WTC11 (cell line): ENCODE data around the gene CARD19.

Source experiments
- ATF2 ChIP-seq: sonication (generic); formaldehyde crosslinking; IDR thresholded peaks from 2 replicates; pipeline ENCODE4 v1.8.1; 2022; ENCODE audit warnings: low read depth, missing genetic modification reagents, borderline replicate concordance
- CTCF ChIP-seq: fragments of 200-600 bp; IDR thresholded peaks from 2 replicates; pipeline ENCODE4 v1.8.0; 2022; ENCODE audit warnings: antibody characterized with exemption
- E2F1 ChIP-seq: sonication (generic); formaldehyde crosslinking; IDR thresholded peaks from 2 replicates; pipeline ENCODE4 v1.8.0; 2022; ENCODE audit warnings: mild to moderate bottlenecking, missing genetic modification reagents
- FOXP1 ChIP-seq: sonication (generic); formaldehyde crosslinking; IDR thresholded peaks from 2 replicates; pipeline ENCODE4 v1.8.0; 2022; ENCODE audit warnings: missing genetic modification reagents, mild to moderate bottlenecking, moderate library complexity, borderline replicate concordance
- PRDM15 ChIP-seq: sonication (generic); formaldehyde crosslinking; IDR thresholded peaks from 2 replicates; pipeline ENCODE4 v1.8.0; 2022; ENCODE audit warnings: missing genetic modification reagents
- TEAD1 ChIP-seq: sonication (generic); formaldehyde crosslinking; IDR thresholded peaks from 2 replicates; pipeline ENCODE4 v1.8.0; 2022; ENCODE audit warnings: mild to moderate bottlenecking, missing genetic modification reagents
- TEAD4 ChIP-seq: sonication (generic); formaldehyde crosslinking; IDR thresholded peaks from 2 replicates; pipeline ENCODE4 v1.8.0; 2022; ENCODE audit warnings: mild to moderate bottlenecking, missing genetic modification reagents
- USF2 ChIP-seq: sonication (generic); formaldehyde crosslinking; IDR thresholded peaks from 2 replicates; pipeline ENCODE4 v1.8.1; 2023; ENCODE audit warnings: mild to moderate bottlenecking, missing genetic modification reagents, moderate library complexity
- ZNF263 ChIP-seq: sonication (generic); formaldehyde crosslinking; IDR thresholded peaks from 2 replicates; pipeline ENCODE4 v1.8.1; 2022; ENCODE audit warnings: low read depth, mild to moderate bottlenecking, moderate library complexity, missing genetic modification reagents
- TF ChIP-seq, protein P1 (sequence below): sonication (generic); formaldehyde crosslinking; IDR thresholded peaks from 2 replicates; pipeline ENCODE4 v1.8.1; 2023; ENCODE audit warnings: mild to moderate bottlenecking, missing genetic modification reagents
- TF ChIP-seq, protein P2 (sequence below): sonication (generic); formaldehyde crosslinking; IDR thresholded peaks from 2 replicates; pipeline ENCODE4 v1.8.1; 2022; ENCODE audit warnings: mild to moderate bottlenecking, moderate library complexity, missing genetic modification reagents

- TF ChIP-seq, protein P1, sequence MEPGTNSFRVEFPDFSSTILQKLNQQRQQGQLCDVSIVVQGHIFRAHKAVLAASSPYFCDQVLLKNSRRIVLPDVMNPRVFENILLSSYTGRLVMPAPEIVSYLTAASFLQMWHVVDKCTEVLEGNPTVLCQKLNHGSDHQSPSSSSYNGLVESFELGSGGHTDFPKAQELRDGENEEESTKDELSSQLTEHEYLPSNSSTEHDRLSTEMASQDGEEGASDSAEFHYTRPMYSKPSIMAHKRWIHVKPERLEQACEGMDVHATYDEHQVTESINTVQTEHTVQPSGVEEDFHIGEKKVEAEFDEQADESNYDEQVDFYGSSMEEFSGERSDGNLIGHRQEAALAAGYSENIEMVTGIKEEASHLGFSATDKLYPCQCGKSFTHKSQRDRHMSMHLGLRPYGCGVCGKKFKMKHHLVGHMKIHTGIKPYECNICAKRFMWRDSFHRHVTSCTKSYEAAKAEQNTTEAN (CRISPR knock-in tag): no peak
- TF ChIP-seq CTCF: no peak
- TF ChIP-seq TEAD4 (CRISPR knock-in tag): no peak
- no peak for TF ChIP-seq PRDM15
- no peak for TF ChIP-seq E2F1
- no peak for TF ChIP-seq ZNF263
- no peak for TF ChIP-seq TEAD1
- TF ChIP-seq, protein P2, sequence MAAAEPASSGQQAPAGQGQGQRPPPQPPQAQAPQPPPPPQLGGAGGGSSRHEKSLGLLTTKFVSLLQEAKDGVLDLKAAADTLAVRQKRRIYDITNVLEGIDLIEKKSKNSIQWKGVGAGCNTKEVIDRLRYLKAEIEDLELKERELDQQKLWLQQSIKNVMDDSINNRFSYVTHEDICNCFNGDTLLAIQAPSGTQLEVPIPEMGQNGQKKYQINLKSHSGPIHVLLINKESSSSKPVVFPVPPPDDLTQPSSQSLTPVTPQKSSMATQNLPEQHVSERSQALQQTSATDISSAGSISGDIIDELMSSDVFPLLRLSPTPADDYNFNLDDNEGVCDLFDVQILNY (CRISPR knock-in tag): no peak
- no peak for TF ChIP-seq USF2 (CRISPR knock-in tag)
- TF ChIP-seq FOXP1 (CRISPR knock-in tag): no peak
- no peak for TF ChIP-seq ATF2 (CRISPR knock-in tag)
These were observed 41.0 kb upstream of the CARD19 start for GRCh38 chr9:93054758-93055704.
